SK-N-SH (cell line): ENCODE results near the gene MTRF1. TPM values are rescaled to one million over a fixed set of nuclear protein-coding genes. Genes with fewer than 3 reads are reported as not detected.

Experiments used
- CTCF ChIA-PET: fragments of 300-600, 350-600 bp; formaldehyde crosslinking; extraction: SDS; loops from one replicate; lab custom pipeline; 2021; lab: Yijun Ruan, JAX
- POLR2A ChIA-PET: fragments of 350-600 bp; sonication (Branson Sonifier 250); formaldehyde crosslinking; extraction: SDS; loops from one replicate; lab custom pipeline; 2020; ENCODE audit warnings: antibody characterized with exemption, inconsistent platforms; lab: Yijun Ruan, JAX
- DNase-seq: peaks from one replicate; pipeline ENCODE4 v3.0.0; 2012
- H2AFZ ChIP-seq: fragments of 200-600 bp; sonication (generic); 2 replicates; pipeline ENCODE4 v1.8.1; 2016; ENCODE audit warnings: antibody characterized with exemption, mild to moderate bottlenecking, low read depth
- H3F3A ChIP-seq: fragments of 200-600 bp; sonication (generic); replicated peaks from 2 replicates; pipeline ENCODE3; 2016; ENCODE audit warnings: antibody characterized with exemption, mild to moderate bottlenecking; ENCODE audit not compliant: insufficient read depth
- H3K27ac ChIP-seq, 2 experiments: fragments of 200-500 bp in 1 of 2; fragments of 200-600 bp in 1 of 2; sonication (Bioruptor generic) in 1 of 2; sonication (generic), shearing (Covaris generic) in 1 of 2; 2 replicates each; pipeline versions ENCODE4 v1.5.1 to v1.6.1; 2014 to 2016; ENCODE audit warnings: low read depth in 2 of 2, inconsistent platforms in 1 of 2, low read length in 1 of 2, mild to moderate bottlenecking in 1 of 2, mixed read lengths in 1 of 2
- H3K27me3 ChIP-seq: fragments of 200-600 bp; sonication (generic), shearing (Covaris generic); 2 replicates; pipeline ENCODE4 v1.6.1; 2016; ENCODE audit warnings: mixed run types; ENCODE audit not compliant: insufficient read depth
- H3K36me3 ChIP-seq, 2 experiments: fragments of 200-500 bp in 1 of 2; fragments of 200-600 bp in 1 of 2; sonication (Bioruptor generic) in 1 of 2; sonication (generic) in 1 of 2; replicated peaks in 1 of 2; 2 replicates each; pipeline versions ENCODE3 to v1.5.1; 2014 to 2016; ENCODE audit warnings: low read length in 1 of 2, mild to moderate bottlenecking in 1 of 2; ENCODE audit not compliant: insufficient read depth in 2 of 2, control insufficient read depth in 1 of 2
- H3K4me1 ChIP-seq, 2 experiments: fragments of 200-500 bp in 1 of 2; fragments of 200-600 bp in 1 of 2; sonication (Bioruptor generic) in 1 of 2; sonication (generic), shearing (Covaris generic) in 1 of 2; 2 replicates each; pipeline versions ENCODE4 v1.5.1 to v1.6.1; 2014 to 2016; ENCODE audit warnings: low read depth in 1 of 2, low read length in 1 of 2, mixed run types in 1 of 2; ENCODE audit not compliant: insufficient read depth in 2 of 2, control insufficient read depth in 1 of 2
- H3K4me2 ChIP-seq: fragments of 200-600 bp; sonication (generic), shearing (Covaris generic); 2 replicates; pipeline ENCODE4 v1.6.1; 2017; ENCODE audit warnings: mixed run types
- H3K4me3 ChIP-seq, 2 experiments: fragments of 200-500 bp in 1 of 2; fragments of 200-600 bp in 1 of 2; sonication (Bioruptor generic) in 1 of 2; sonication (generic), shearing (Covaris generic) in 1 of 2; 2 replicates each; pipeline versions ENCODE4 v1.5.1 to v1.8.1; 2014 to 2016; ENCODE audit warnings: low read depth in 2 of 2, inconsistent platforms in 1 of 2, low read length in 1 of 2, mild to moderate bottlenecking in 1 of 2, mixed read lengths in 1 of 2, moderate library complexity in 1 of 2
- H3K79me2 ChIP-seq: fragments of 200-600 bp; sonication (generic); 2 replicates; pipeline ENCODE4 v1.8.1; 2017; ENCODE audit warnings: mild to moderate bottlenecking; ENCODE audit not compliant: insufficient read depth
- H3K9ac ChIP-seq: fragments of 200-600 bp; sonication (generic); 2 replicates; pipeline ENCODE4 v1.6.1; 2017; ENCODE audit warnings: mixed run types
- H3K9me2 ChIP-seq: fragments of 200-600 bp; sonication (generic); 2 replicates; pipeline ENCODE4 v1.6.1; 2017; ENCODE audit warnings: mixed run types
- H3K9me3 ChIP-seq: fragments of 200-600 bp; sonication (generic); 2 replicates; pipeline ENCODE4 v1.6.1; 2017; ENCODE audit warnings: mixed run types, mild to moderate bottlenecking, moderate library complexity
- H4K20me1 ChIP-seq: fragments of 200-600 bp; sonication (generic); 2 replicates; pipeline ENCODE4 v1.6.1; 2017; ENCODE audit warnings: mild to moderate bottlenecking, mixed run types; ENCODE audit not compliant: insufficient read depth
- ELF1 ChIP-seq: IDR thresholded peaks from 2 replicates; pipeline ENCODE4 v1.4.0; 2012
- FOSL2 ChIP-seq: IDR thresholded peaks from 2 replicates; pipeline ENCODE4 v1.4.0; 2012; ENCODE audit warnings: low read depth, mild to moderate bottlenecking, moderate library complexity, borderline replicate concordance
- GABPA ChIP-seq: IDR thresholded peaks from 2 replicates; pipeline ENCODE4 v1.4.0; 2012; ENCODE audit warnings: low read depth, mild to moderate bottlenecking
- MEF2A ChIP-seq: IDR thresholded peaks from 2 replicates; pipeline ENCODE4 v1.4.0; 2012; ENCODE audit warnings: low read depth, borderline replicate concordance
- NFIC ChIP-seq: IDR thresholded peaks from 2 replicates; pipeline ENCODE4 v1.4.0; 2012; ENCODE audit warnings: borderline replicate concordance
- POLR2AphosphoS5 ChIP-seq: IDR thresholded peaks from 2 replicates; pipeline ENCODE4 v1.6.1; 2012; ENCODE audit warnings: low read depth, low read length
- RAD21 ChIP-seq: IDR thresholded peaks from 2 replicates; pipeline ENCODE4 v1.6.1; 2012; ENCODE audit warnings: mild to moderate bottlenecking, low read length
- RCOR1 ChIP-seq: fragments of 150-350 bp; IDR thresholded peaks from 2 replicates; pipeline ENCODE4 v1.6.1; 2017; ENCODE audit warnings: antibody characterized with exemption, low read length
- RFX5 ChIP-seq: IDR thresholded peaks from 2 replicates; pipeline ENCODE4 v1.6.1; 2012; ENCODE audit warnings: mild to moderate bottlenecking, improper control_type of control experiment, low read length
- SIN3A ChIP-seq: IDR thresholded peaks from 2 replicates; pipeline ENCODE4 v1.6.1; 2012; ENCODE audit warnings: low read depth, mild to moderate bottlenecking, low read length, moderate library complexity, borderline replicate concordance
- TCF12 ChIP-seq: IDR thresholded peaks from 2 replicates; pipeline ENCODE4 v1.4.0; 2012
- TEAD4 ChIP-seq: IDR thresholded peaks from 2 replicates; pipeline ENCODE4 v1.4.0; 2012; ENCODE audit warnings: mild to moderate bottlenecking, borderline replicate concordance; ENCODE audit not compliant: insufficient read depth
- WGBS: methylation state at CpG from one replicate; pipeline ENCODE4 v1.1.6; 2017; ENCODE audit warnings: low lambda C conversion rate; 5-methylcytosine and 5-hydroxymethylcytosine counted together
- polyA plus RNA-seq, 3 experiments: library from polyadenylated mRNA; depleted of rRNA; stranded (reverse); fragments of >200 nt; gene quantifications; 2 replicates each; pipeline ENCODE4 v1.2.3, GENCODE V29; 2012
- TF ChIP-seq, protein P1 (sequence below): IDR thresholded peaks from 2 replicates; pipeline ENCODE4 v1.4.0; 2012; ENCODE audit warnings: low read depth, borderline replicate concordance
- TF ChIP-seq, protein P2 (sequence below): fragments of 150-350 bp; IDR thresholded peaks from 2 replicates; pipeline ENCODE4 v1.6.1; 2016; ENCODE audit warnings: mild to moderate bottlenecking, low read depth, low read length
- TF ChIP-seq, protein P3 (sequence below): IDR thresholded peaks from 2 replicates; pipeline ENCODE4 v1.4.0; 2012; ENCODE audit warnings: low read depth, borderline replicate concordance
- TF ChIP-seq, protein P4 (sequence below): fragments of 200-600 bp; sonication (generic); IDR thresholded peaks from 2 replicates; pipeline ENCODE4 v1.6.1; 2017; ENCODE audit warnings: antibody characterized with exemption, mild to moderate bottlenecking, moderate library complexity

Gene MTRF1
- polyA plus RNA-seq, 1 of the 3 experiments (the other 2 are of a cell fraction) = 9.2 TPM

DNA sequence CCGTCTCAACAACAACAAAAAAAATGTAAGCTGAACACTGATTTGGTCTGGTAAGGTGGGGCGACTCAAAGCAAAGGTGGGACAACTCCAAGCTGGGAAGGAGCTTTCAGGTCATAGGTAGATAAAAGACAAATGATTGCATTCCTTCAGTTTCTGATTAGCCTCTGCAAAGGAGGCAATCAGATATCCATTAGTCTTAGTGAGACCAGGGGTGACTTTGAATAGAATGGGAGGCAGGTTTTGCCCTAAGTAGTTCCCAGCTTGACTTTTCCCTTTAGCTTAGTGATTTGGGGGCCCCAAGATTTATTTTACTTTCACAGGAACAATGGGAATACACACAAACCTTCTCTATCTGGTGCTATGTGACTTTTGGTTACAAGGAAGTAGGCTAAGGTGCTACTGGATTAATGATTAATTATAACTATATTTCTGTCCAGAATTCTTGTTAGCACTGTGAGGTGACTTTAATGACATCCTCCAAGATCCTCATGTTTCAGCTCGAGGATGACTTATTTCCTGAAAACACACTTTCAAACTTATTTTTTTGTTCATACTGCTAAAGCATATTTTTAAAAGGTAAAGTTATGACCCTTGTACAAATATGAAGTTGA is 10.6 kb upstream of the MTRF1 start:
- ChIA-PET CTCF (interaction anchor here (1.3 kb wide), 1 partner anchor 379 kb away, joined by 4 read pairs; no protein-coding TSS in a partner anchor), POLR2A (no interaction called here)
- H3K36me3 ChIP-seq = peaks cover 0 to 4% of the 10 kb centered on the region in 2 experiments
- WGBS = 51% methylated on average over 3 of the region's 3 CpGs
- TF ChIP-seq RAD21 (no peak), POLR2AphosphoS5 (no peak), ELF1 (no peak)
- TF ChIP-seq, protein P1, sequence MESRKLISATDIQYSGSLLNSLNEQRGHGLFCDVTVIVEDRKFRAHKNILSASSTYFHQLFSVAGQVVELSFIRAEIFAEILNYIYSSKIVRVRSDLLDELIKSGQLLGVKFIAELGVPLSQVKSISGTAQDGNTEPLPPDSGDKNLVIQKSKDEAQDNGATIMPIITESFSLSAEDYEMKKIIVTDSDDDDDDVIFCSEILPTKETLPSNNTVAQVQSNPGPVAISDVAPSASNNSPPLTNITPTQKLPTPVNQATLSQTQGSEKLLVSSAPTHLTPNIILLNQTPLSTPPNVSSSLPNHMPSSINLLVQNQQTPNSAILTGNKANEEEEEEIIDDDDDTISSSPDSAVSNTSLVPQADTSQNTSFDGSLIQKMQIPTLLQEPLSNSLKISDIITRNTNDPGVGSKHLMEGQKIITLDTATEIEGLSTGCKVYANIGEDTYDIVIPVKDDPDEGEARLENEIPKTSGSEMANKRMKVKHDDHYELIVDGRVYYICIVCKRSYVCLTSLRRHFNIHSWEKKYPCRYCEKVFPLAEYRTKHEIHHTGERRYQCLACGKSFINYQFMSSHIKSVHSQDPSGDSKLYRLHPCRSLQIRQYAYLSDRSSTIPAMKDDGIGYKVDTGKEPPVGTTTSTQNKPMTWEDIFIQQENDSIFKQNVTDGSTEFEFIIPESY = no peak
- TF ChIP-seq, protein P2, sequence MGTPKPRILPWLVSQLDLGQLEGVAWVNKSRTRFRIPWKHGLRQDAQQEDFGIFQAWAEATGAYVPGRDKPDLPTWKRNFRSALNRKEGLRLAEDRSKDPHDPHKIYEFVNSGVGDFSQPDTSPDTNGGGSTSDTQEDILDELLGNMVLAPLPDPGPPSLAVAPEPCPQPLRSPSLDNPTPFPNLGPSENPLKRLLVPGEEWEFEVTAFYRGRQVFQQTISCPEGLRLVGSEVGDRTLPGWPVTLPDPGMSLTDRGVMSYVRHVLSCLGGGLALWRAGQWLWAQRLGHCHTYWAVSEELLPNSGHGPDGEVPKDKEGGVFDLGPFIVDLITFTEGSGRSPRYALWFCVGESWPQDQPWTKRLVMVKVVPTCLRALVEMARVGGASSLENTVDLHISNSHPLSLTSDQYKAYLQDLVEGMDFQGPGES = no peak
- TF ChIP-seq, protein P3, sequence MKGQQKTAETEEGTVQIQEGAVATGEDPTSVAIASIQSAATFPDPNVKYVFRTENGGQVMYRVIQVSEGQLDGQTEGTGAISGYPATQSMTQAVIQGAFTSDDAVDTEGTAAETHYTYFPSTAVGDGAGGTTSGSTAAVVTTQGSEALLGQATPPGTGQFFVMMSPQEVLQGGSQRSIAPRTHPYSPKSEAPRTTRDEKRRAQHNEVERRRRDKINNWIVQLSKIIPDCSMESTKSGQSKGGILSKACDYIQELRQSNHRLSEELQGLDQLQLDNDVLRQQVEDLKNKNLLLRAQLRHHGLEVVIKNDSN = no peak
- no peak overlapping the region for H3K27ac ChIP-seq
- no peaks in the 10 kb centered on the region for H4K20me1 ChIP-seq
- no peak overlapping the region for H2AFZ ChIP-seq
- no peak overlapping the region for H3K4me3 ChIP-seq
- no peaks in the 10 kb centered on the region for H3K79me2 ChIP-seq
- DNase-seq = no peak
- H3K9me3 ChIP-seq = peaks cover 14% of the 10 kb centered on the region
- no peaks in the 10 kb centered on the region for H3K9me2 ChIP-seq
- H3K27me3 ChIP-seq = no peaks in the 10 kb centered on the region
- peaks cover 4% of the 10 kb centered on the region for H3F3A ChIP-seq
- H3K9ac ChIP-seq = no peak overlapping the region
- H3K4me2 ChIP-seq = no peak overlapping the region
- no peaks in the 10 kb centered on the region for H3K4me1 ChIP-seq

DNA sequence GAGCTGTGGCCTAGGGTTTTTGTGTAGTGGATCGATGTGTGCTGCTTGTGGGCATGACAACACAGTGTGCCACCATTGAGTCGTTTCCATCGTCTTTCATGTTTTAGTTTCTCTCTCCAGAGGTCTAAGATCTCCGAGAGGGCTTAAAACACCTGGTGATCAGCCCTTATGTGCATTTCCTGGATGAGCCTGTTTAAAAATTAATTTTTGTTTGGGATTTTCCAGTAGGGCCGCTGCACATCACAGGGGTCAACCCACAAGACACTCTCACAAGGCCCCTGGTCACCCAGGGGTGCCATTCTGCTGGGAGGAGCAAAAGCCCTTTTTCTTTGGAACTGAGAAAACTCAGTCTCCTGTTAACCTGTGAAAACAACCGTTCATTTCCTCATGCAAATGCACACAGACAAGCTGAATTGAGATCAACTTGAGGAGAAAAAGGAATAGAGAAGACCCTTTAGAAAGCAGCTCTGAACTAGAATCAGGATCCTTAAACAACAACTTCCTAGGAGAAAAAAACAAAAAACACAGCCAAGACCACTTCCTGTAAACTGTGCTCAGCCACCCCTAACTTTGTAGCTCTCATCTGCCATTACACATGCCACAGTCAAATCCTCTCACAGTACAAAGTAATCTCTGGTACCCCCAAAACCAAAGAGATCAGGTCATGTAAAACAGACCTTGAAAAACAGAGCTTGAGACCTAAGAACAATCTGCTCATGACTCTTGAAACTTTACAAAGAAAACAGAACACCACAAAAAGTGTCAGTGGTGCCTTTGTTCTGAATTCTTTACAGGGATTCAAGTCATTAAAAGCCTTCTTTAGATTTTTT is 8.3 kb upstream of the MTRF1 start:
- TF ChIP-seq TCF12 = no peak
- no peak for TF ChIP-seq TEAD4
- no peak for TF ChIP-seq RAD21
- TF ChIP-seq NFIC = no peak
- TF ChIP-seq ELF1 = no peak
- TF ChIP-seq, protein P3 = no peak
- no peak for TF ChIP-seq FOSL2
- no peak for TF ChIP-seq RCOR1
- no peak for TF ChIP-seq SIN3A
- no peak for TF ChIP-seq MEF2A
- TF ChIP-seq, protein P4, sequence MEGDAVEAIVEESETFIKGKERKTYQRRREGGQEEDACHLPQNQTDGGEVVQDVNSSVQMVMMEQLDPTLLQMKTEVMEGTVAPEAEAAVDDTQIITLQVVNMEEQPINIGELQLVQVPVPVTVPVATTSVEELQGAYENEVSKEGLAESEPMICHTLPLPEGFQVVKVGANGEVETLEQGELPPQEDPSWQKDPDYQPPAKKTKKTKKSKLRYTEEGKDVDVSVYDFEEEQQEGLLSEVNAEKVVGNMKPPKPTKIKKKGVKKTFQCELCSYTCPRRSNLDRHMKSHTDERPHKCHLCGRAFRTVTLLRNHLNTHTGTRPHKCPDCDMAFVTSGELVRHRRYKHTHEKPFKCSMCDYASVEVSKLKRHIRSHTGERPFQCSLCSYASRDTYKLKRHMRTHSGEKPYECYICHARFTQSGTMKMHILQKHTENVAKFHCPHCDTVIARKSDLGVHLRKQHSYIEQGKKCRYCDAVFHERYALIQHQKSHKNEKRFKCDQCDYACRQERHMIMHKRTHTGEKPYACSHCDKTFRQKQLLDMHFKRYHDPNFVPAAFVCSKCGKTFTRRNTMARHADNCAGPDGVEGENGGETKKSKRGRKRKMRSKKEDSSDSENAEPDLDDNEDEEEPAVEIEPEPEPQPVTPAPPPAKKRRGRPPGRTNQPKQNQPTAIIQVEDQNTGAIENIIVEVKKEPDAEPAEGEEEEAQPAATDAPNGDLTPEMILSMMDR = no peak
- no peak for TF ChIP-seq GABPA
- no peak for TF ChIP-seq RFX5
- Histone ChIP-seq H3K27ac (no peak overlapping the region), H3K27me3 (no peaks in the 10 kb centered on the region), H3K9ac (no peak overlapping the region), H3K4me3 (no peak overlapping the region), H2AFZ (no peak overlapping the region), H4K20me1 (no peaks in the 10 kb centered on the region), H3K4me1 (no peaks in the 10 kb centered on the region), H3K79me2 (no peaks in the 10 kb centered on the region), H3F3A (peaks cover 9% of the 10 kb centered on the region), H3K36me3 (peaks cover 0 to 4% of the 10 kb centered on the region in 2 experiments), H3K9me2 (no peaks in the 10 kb centered on the region), H3K9me3 (peaks cover 30% of the 10 kb centered on the region), H3K4me2 (no peak overlapping the region)
- 35% methylated on average over 6 of the region's 6 CpGs for WGBS
- POLR2A ChIA-PET = no interaction called here
- no peak for DNase-seq
- CTCF ChIA-PET = no interaction called here
